ENCODE results near the gene PSME3. TPM values are rescaled to one million over a fixed set of nuclear protein-coding genes. Genes with fewer than 3 reads are reported as not detected.
A peak's percentile ranks its signal among the peaks of the same experiment; 100 is the strongest.

PSME3 gene
- total and polyA plus RNA-seq, 12 donors = 26.0 to 103 (median 70.3) TPM

DNA sequence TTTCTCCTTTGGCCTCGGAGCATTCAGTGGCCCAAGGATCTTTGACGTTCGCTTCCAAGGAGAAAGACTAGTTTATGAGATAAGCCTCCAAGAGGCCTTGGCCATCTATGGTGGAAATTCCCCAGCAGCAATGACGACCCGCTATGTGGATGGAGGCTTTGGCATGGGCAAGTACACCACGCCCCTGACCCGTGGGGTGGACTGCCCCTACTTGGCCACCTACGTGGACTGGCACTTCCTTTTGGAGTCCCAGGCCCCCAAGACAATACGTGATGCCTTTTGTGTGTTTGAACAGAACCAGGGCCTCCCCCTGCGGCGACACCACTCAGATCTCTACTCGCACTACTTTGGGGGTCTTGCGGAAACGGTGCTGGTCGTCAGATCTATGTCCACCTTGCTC lies 19.2 kb downstream of the PSME3 start:
- Histone ChIP-seq H3K4me3 (peak overlapping the region in 9 of 10 donors; percentile 21 to 51 (median 40)), H3K27me3 (no peaks in the 10 kb centered on the region), H3K9me3 (no peaks in the 10 kb centered on the region), H3K36me3 (no peaks in the 10 kb centered on the region), H3K4me1 (peaks cover 0 to 31% (median 6%) of the 10 kb centered on the region in 9 donors), H3K27ac (peak overlapping the region in 7 of 10 donors; percentile 25 to 77 (median 71))
- TF ChIP-seq CTCF (IDR thresholded peaks at IDR 0.05) = no peak
- DNase-seq (no peak), ATAC-seq (no peak)
- WGBS, 2 donors = 84 to 87% methylated on average over 15 of the region's 15 CpGs
- intact Hi-C loops (cut with DNase I) = no loop called here

GRCh38 chr17:42853004-42853403 lies 19.8 kb downstream of the PSME3 start:
- DNase-seq (no peak), ATAC-seq (peak in 7 of 8 donors; percentile 12 to 66 (median 56))
- H3K4me1 ChIP-seq = peaks cover 0 to 31% (median 6%) of the 10 kb centered on the region in 9 donors
- no peaks in the 10 kb centered on the region for H3K9me3 ChIP-seq
- WGBS, 2 donors = 58 to 60% methylated on average over 4 of the region's 4 CpGs
- H3K27me3 ChIP-seq = no peaks in the 10 kb centered on the region
- peaks cover 0 to 5% (median 0%) of the 10 kb centered on the region in 9 donors for H3K36me3 ChIP-seq
- peak overlapping the region in 9 of 10 donors; percentile 21 to 51 (median 40) for H3K4me3 ChIP-seq
- no peak for TF ChIP-seq CTCF (IDR thresholded peaks at IDR 0.05)
- H3K27ac ChIP-seq = peak overlapping the region in 8 of 10 donors; percentile 25 to 77 (median 66)
- intact Hi-C loops (cut with DNase I) = no loop called here

GRCh38 chr17:42853597-42853967 lies 20.4 kb downstream of the PSME3 start:
- Histone ChIP-seq H3K36me3 (peaks cover 0 to 5% (median 0%) of the 10 kb centered on the region in 9 donors), H3K9me3 (no peaks in the 10 kb centered on the region), H3K4me3 (peak overlapping the region in 9 of 10 donors; percentile 20 to 51 (median 40)), H3K27me3 (no peaks in the 10 kb centered on the region), H3K27ac (peak overlapping the region in 2 of 10 donors; percentile 75 to 77), H3K4me1 (peaks cover 0 to 31% (median 6%) of the 10 kb centered on the region in 9 donors)
- ATAC-seq = no peak
- TF ChIP-seq CTCF (IDR thresholded peaks at IDR 0.05) = no peak
- WGBS, 2 donors = 67 to 72% methylated on average over 5 of the region's 5 CpGs
- intact Hi-C loops (cut with DNase I) = no loop called here
- DNase-seq = no peak

- no peaks in the 10 kb centered on the region for H3K27me3 ChIP-seq
- peaks cover 0 to 5% (median 0%) of the 10 kb centered on the region in 9 donors for H3K36me3 ChIP-seq
- DNase-seq (no peak), ATAC-seq (no peak)
- H3K4me1 ChIP-seq = peaks cover 0 to 31% (median 6%) of the 10 kb centered on the region in 9 donors
- 79 to 81% methylated on average over 15 of the region's 15 CpGs for WGBS, 2 donors
- peak overlapping the region in 9 of 10 donors; percentile 20 to 51 (median 40) for H3K4me3 ChIP-seq
- H3K27ac ChIP-seq = peak overlapping the region in 1 of 10 donors; percentile 75
- intact Hi-C loops (cut with DNase I) = no loop called here
- H3K9me3 ChIP-seq = no peaks in the 10 kb centered on the region
- TF ChIP-seq CTCF (IDR thresholded peaks at IDR 0.05) = no peak
Measured at GRCh38 chr17:42853968-42854790, 21.0 kb downstream of the PSME3 start.
